Measurements from ENCODE around the gene ANKDD1B.

The ANKDD1B gene

GRCh38 chr5:75626959-75627358 lies 15.7 kb downstream of the ANKDD1B start:
- TF ChIP-seq Cebpa-rat (IDR thresholded peaks at IDR 0.05): no peak
- H3K9me3 ChIP-seq (replicated peaks in 1 of 11): no peaks in the 10 kb centered on the region
- no peak overlapping the region for H3K27ac ChIP-seq
- H3K36me3 ChIP-seq: peaks cover 0 to 6% (median 0%) of the 10 kb centered on the region in 11 experiments; a peak in 1 of 22 replicates
- no peaks in the 10 kb centered on the region for H3K4me1 ChIP-seq
- H3K4me3 ChIP-seq: no peak overlapping the region
- H3K9ac ChIP-seq: no peak overlapping the region
- no peak overlapping the region for H3K4me2 ChIP-seq
- H4K20me1 ChIP-seq: no peaks in the 10 kb centered on the region; a peak in 1 of 22 replicates
- H3K27me3 ChIP-seq: no peaks in the 10 kb centered on the region

GRCh38 chr5:75627801-75628200 lies 16.5 kb downstream of the ANKDD1B start:
- H4K20me1 ChIP-seq: no peaks in the 10 kb centered on the region; a peak in 1 of 22 replicates
- no peak for TF ChIP-seq Cebpa-rat (IDR thresholded peaks at IDR 0.05)
- no peak overlapping the region for H3K4me2 ChIP-seq
- no peak overlapping the region for H3K4me3 ChIP-seq
- no peaks in the 10 kb centered on the region for H3K27me3 ChIP-seq
- H3K4me1 ChIP-seq: no peaks in the 10 kb centered on the region
- H3K27ac ChIP-seq: no peak overlapping the region
- no peak overlapping the region for H3K9ac ChIP-seq
- H3K36me3 ChIP-seq: peaks cover 0 to 6% (median 0%) of the 10 kb centered on the region in 11 experiments; a peak in 1 of 22 replicates
- H3K9me3 ChIP-seq (replicated peaks in 1 of 11): no peaks in the 10 kb centered on the region

- Histone ChIP-seq H3K4me1 (peaks cover 0 to 6% (median 0%) of the 10 kb centered on the region in 10 experiments; a peak in 2 of 20 replicates), H3K4me2 (no peak overlapping the region), H3K9ac (no peak overlapping the region), H3K4me3 (no peak overlapping the region), H3K27ac (no peak overlapping the region), H4K20me1 (no peaks in the 10 kb centered on the region; a peak in 1 of 22 replicates), H3K27me3 (no peaks in the 10 kb centered on the region), H3K36me3 (peaks cover 0 to 2% (median 0%) of the 10 kb centered on the region in 11 experiments; a peak in 1 of 22 replicates), H3K9me3 (replicated peaks in 1 of 11) (no peaks in the 10 kb centered on the region)
- TF ChIP-seq Cebpa-rat (IDR thresholded peaks at IDR 0.05): no peak
Measured at GRCh38 chr5:75630875-75631274, 19.6 kb downstream of the ANKDD1B start.

- no peak for TF ChIP-seq Cebpa-rat (IDR thresholded peaks at IDR 0.05)
- H3K27ac ChIP-seq: no peak overlapping the region
Measured at GRCh38 chr5:75632321-75632720, 21.1 kb downstream of the ANKDD1B start.

GRCh38 chr5:75637949-75638348 lies 26.7 kb downstream of the ANKDD1B start:
- H3K4me1 ChIP-seq: peaks cover 0 to 6% (median 0%) of the 10 kb centered on the region in 10 experiments; a peak in 2 of 20 replicates
- no peak overlapping the region for H3K4me3 ChIP-seq
- H4K20me1 ChIP-seq: no peaks in the 10 kb centered on the region
- H3K4me2 ChIP-seq: no peak overlapping the region
- peaks cover 0 to 9% (median 0%) of the 10 kb centered on the region in 11 experiments; a peak in 5 of 22 replicates for H3K9me3 ChIP-seq (replicated peaks in 1 of 11)
- TF ChIP-seq Cebpa-rat (IDR thresholded peaks at IDR 0.05): no peak
- no peak overlapping the region for H3K27ac ChIP-seq
- no peaks in the 10 kb centered on the region for H3K36me3 ChIP-seq
- H3K9ac ChIP-seq: no peak overlapping the region
- H3K27me3 ChIP-seq: no peaks in the 10 kb centered on the region

More at GRCh38 chr5:75632321-75632720, 21.1 kb downstream of the ANKDD1B start:
- Histone ChIP-seq H3K9me3 (replicated peaks in 1 of 11) (no peaks in the 10 kb centered on the region), H3K27me3 (no peaks in the 10 kb centered on the region), H3K4me1 (peaks cover 0 to 6% (median 0%) of the 10 kb centered on the region in 10 experiments; a peak in 2 of 20 replicates), H3K4me2 (no peak overlapping the region), H3K36me3 (no peaks in the 10 kb centered on the region), H3K4me3 (no peak overlapping the region), H4K20me1 (no peaks in the 10 kb centered on the region; a peak in 1 of 22 replicates), H3K9ac (no peak overlapping the region)

GRCh38 chr5:75639535-75640311 lies 28.5 kb downstream of the ANKDD1B start:
- Histone ChIP-seq H3K9ac (no peak overlapping the region), H4K20me1 (no peaks in the 10 kb centered on the region), H3K27me3 (no peaks in the 10 kb centered on the region), H3K9me3 (replicated peaks in 1 of 11) (peaks cover 0 to 9% (median 0%) of the 10 kb centered on the region in 11 experiments; a peak in 5 of 22 replicates), H3K4me1 (no peaks in the 10 kb centered on the region), H3K27ac (no peak overlapping the region), H3K4me2 (no peak overlapping the region), H3K36me3 (no peaks in the 10 kb centered on the region), H3K4me3 (no peak overlapping the region)
- peak in 1 of 11 experiments; percentile 11; a peak in 1 of 22 replicates for TF ChIP-seq Cebpa-rat (IDR thresholded peaks at IDR 0.05)

GRCh38 chr5:75640395-75640794 lies 29.1 kb downstream of the ANKDD1B start:
- Histone ChIP-seq H3K4me2 (no peak overlapping the region), H3K27me3 (no peaks in the 10 kb centered on the region), H3K9ac (no peak overlapping the region), H3K36me3 (no peaks in the 10 kb centered on the region), H3K27ac (no peak overlapping the region), H3K4me3 (no peak overlapping the region), H3K9me3 (replicated peaks in 1 of 11) (peaks cover 0 to 9% (median 0%) of the 10 kb centered on the region in 11 experiments; a peak in 5 of 22 replicates), H3K4me1 (no peaks in the 10 kb centered on the region), H4K20me1 (no peaks in the 10 kb centered on the region)
- no peak for TF ChIP-seq Cebpa-rat (IDR thresholded peaks at IDR 0.05)

- Histone ChIP-seq H4K20me1 (no peaks in the 10 kb centered on the region), H3K27me3 (no peaks in the 10 kb centered on the region), H3K4me2 (no peak overlapping the region), H3K9me3 (replicated peaks in 1 of 11) (peaks cover 0 to 9% (median 0%) of the 10 kb centered on the region in 11 experiments; a peak in 5 of 22 replicates), H3K27ac (no peak overlapping the region), H3K9ac (no peak overlapping the region), H3K4me3 (no peak overlapping the region), H3K36me3 (no peaks in the 10 kb centered on the region), H3K4me1 (no peaks in the 10 kb centered on the region)
- TF ChIP-seq Cebpa-rat (IDR thresholded peaks at IDR 0.05): no peak
Measured at GRCh38 chr5:75640826-75641225, 29.6 kb downstream of the ANKDD1B start.

- Histone ChIP-seq H3K4me3 (no peak overlapping the region), H3K36me3 (no peaks in the 10 kb centered on the region), H3K9me3 (replicated peaks in 1 of 11) (no peaks in the 10 kb centered on the region), H3K4me2 (no peak overlapping the region), H4K20me1 (no peaks in the 10 kb centered on the region), H3K27ac (no peak overlapping the region), H3K27me3 (no peaks in the 10 kb centered on the region), H3K9ac (no peak overlapping the region), H3K4me1 (no peaks in the 10 kb centered on the region)
- TF ChIP-seq Cebpa-rat (IDR thresholded peaks at IDR 0.05): no peak
Measured at GRCh38 chr5:75648712-75649111, 37.5 kb downstream of the ANKDD1B start.

Measured in BLaER1 treated with 17β-estradiol and CSF1 and Interleukin-3, amounts not matched to agents 10 nM and 100 nM (cell line).